Erythroblast (primary cell): ENCODE data around the gene SPO11.

Source experiments
- DNase-seq, 2 experiments: peaks; one replicate each; lab custom pipeline; 2025; lab: John Stamatoyannopoulos, UW
- GATA1 ChIP-seq: IDR thresholded peaks from 2 replicates; pipeline ENCODE4 v1.6.1; 2011; ENCODE audit warnings: low read depth, mild to moderate bottlenecking, control low read depth, low read length, moderate library complexity
- POLR2A ChIP-seq: IDR thresholded peaks from 2 replicates; pipeline ENCODE4 v1.6.1; 2011; ENCODE audit warnings: mild to moderate bottlenecking, low read length

SPO11 gene

DNA sequence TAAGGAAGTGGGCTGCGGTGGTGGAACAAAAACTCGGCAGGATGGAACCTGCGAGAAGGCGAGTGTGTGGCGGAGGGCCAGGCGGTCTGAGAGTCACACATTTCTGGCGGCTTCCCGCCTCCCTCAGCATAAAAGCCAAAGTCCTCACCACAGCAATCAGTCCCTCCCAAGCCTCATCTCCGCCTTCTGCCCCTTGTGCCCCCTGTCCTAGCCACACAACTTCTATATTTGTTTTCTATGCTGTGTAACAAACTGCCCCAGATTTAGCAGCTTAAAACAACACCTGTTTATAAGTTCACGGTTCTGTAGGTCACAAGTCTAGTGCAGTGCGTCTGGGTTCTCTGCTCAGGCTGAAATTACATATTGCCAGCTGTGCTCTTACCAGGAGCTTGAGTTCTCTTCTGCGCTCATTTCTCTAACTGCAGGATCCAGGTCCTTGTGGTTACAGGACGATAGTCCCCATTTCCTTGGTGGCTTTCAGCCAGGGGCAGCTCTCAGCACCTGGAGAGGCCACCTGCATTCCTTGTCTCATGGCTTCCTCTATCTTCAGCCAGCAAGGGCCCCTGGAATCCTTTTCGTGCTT, 11.7 kb upstream of the SPO11 start:
- TF ChIP-seq POLR2A (no peak), GATA1 (no peak)
- no peak for DNase-seq

DNA sequence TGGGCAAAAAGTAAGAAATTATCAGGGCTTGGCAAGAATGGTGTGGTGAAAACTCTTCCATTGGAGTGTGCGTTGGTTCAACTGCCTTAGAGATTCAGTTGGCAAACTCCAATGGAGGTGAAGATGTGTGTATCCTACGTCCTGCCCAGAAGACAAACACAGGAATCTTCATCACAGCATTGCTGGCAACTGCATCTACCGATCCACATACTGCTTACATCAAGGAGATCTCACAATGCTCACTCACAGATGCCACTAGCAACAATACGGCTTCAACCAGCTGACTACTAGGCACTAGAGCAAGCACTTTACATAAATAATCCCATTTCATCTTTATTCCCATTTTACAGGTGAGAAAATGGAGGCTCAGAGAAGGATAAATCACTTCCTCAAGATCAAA, 10.0 kb upstream of the SPO11 start:
- TF ChIP-seq GATA1 (no peak), POLR2A (no peak)
- DNase-seq, result no peak

DNA sequence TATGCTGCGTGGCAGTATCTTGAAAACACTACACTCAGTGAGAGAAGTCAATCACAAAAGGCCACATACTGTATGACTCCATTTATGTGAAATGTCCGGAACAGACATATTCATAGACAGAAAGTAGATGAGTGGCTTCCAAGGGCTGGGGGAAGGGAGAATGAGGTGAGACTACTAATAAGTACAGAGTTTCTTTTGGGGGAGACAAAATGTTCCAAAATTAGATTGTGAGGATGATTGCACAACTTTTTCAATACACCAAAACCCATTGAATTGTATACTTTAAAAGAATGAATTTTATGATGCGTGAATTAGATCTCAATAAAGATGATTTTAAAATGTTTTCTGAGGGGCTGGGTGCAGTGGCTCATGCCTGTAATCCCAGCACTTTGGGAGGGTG, 9.2 kb upstream of the SPO11 start:
- TF ChIP-seq GATA1, result no peak
- no peak for TF ChIP-seq POLR2A
- DNase-seq, result no peak

DNA sequence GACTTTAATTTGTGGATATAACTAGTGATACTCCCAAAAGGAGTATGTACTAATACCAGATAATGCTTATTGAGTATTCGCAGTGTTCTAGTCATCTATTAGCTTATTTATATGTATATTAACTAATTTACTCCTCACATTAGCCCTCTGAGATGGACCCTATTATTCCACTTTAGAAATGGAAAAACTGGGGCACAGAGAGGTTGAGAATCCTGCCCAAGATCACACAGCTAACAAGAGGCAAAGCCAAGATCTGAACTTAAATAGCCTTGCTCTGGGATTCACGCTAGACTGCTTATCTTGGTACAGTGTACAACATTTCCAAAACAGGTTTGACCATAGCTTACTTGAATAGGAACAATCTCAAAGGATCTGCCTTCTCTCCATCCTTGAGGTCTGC, 8.5 kb upstream of the SPO11 start:
- DNase-seq, result no peak
- no peak for TF ChIP-seq GATA1
- no peak for TF ChIP-seq POLR2A

DNA sequence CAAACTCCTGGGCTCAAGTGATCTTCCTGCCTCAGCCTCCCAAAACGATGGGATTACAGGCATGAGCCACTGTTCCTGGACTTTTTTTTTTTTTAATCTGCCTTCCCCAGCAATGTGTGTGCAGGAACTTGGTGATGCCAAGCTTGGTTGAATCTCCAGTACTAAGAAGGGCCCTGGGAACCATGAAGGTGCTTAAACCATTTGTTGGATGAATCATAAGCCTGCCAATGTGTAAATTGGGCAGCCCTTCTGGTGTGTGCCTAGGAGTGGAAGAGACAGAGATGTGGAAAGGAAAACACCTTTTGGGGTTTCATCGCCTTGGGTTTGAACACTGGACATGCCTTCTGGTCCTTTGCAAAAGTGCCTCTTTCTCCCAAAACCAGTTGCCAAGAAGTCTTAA, 7.1 kb upstream of the SPO11 start:
- TF ChIP-seq GATA1 (no peak), POLR2A (no peak)
- no peak for DNase-seq

DNA sequence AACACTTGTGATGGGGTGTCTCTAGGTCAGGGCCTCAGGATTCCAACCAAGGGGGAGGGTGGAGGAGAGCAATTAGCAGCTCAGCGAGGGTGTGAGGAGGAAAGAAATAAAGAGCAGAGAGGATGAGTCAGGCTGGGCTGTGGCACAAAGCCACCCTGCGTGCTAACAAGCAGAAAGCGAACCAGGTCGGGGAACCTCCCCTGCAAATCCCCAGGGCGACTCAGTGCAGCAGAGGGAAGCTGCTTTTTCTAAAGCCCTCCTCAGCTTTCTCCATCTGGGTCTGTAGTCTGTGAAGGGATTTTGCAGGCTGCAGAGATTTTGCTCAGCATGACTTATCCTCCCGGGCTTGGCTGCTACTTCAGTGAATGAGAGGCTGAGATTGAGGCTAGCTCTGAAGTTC, 6.6 kb upstream of the SPO11 start:
- no peak for TF ChIP-seq POLR2A
- TF ChIP-seq GATA1, result no peak

DNA sequence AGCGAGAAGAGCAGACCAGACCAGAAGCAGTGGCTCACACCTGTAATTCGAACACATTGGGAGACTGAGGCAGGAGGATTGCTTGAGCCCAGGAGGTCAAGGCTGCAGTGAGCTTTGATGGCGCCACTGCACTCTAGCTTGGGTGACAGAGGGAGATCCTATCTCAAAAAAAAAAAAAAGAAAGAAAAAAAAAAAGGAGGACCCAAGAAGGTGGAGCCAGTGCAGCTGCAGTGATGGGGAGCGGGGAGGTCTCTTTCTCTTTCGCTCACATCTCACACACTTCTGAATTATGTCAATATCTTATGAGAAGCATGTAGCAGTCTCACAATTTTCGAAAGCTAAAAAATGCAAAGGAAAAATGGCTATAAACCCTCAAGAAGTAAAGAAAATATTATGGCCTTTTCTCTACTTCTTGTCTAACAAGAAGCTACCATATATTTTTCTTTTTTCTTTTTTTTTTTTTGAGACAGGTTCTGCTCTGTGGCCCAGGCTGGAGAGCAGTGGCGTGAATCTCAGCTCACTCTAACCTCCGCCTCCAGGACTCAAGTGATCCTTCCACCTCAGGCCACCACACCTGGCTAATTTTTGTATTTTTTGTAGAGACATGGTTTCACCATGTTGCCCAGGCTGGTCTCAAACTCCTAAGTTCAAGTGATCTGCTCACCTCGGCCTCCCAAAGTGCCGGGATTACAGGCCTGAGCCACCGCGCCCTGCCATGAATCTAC, 3.8 kb upstream of the SPO11 start:
- TF ChIP-seq GATA1 (no peak), POLR2A (no peak)
- DNase-seq, result no peak

More for the DNA sequence above, 6.6 kb upstream of the SPO11 start:
- DNase-seq, result no peak

DNA sequence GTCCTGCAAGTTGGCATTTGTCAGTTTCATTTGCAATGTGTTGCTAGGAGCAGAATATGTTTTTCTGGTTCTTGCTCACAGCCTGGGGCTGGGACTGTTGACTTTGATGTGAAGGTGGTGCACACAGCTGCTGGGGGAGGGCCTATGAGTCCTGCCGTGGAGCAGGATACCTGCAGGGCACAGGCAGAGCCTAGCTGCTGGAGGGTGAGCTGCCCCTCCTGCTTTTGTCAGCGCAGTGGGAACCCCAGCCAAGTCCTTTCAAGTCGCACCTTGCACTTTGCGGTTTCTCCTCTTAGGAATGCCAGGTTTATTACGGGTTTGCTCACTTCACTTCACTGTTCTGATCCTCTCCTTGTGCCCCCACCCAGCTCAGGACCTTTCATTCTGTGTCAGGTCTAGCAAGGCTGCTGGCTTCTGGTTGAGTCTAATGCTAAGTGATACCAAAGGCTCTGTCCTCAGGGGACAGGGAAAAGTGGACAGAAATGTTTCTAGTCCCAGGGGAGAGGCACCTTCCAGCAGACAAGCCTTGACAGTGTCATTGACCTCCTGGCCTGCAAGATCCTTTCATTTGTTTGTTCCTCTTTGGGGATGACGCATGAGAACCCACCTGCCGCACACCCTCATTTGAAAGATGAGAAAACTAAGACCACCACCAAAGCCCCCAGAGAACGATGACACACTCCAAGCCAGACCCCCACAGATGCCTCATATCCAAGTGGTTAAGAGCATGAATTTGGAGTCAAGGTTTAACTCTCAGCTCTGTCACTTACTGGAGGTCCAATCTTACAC, 2.7 kb upstream of the SPO11 start:
- DNase-seq, result no peak
- TF ChIP-seq POLR2A (no peak), GATA1 (no peak)

DNA sequence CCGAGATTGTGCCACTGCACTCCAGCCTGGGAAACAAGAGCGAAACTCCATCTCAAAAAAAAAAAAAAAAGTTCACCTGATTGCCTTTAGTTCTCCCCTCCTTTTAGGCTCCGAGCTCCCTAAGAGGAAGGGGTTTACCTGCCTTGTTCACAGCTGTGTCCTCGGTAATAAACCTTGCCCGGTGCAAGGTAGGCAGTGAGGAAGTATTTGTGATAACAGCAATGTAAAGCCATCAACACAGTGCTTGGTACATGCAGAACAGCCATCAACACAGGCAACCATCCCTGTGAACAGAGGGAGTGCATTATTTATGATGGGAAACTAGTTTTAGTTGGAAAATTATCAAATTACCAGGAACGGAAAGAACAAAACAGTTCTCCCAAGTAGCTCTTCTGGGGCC, 1.8 kb upstream of the SPO11 start:
- DNase-seq, result no peak
- TF ChIP-seq GATA1 (no peak), POLR2A (no peak)

DNA sequence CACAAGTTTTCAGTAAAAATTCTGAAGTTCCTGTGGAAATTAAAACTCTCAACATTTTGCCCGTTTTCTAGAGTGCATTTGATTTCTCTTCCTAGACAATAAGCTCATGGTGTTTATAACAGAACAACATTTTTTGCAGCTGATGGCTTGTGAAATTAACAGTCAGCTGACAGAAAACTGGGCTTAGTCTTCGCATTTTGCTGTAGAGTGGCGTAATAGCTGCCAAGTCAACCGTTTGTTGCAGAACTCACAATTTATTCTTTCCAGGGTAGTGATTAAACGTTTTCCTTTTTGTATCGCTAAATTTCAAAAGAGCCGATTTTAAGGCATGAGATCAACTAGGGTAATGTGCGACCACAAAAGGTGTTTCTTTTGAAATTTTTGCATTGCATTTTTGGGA, 1.4 kb downstream of the SPO11 start:
- no peak for DNase-seq
- TF ChIP-seq GATA1 (no peak), POLR2A (no peak)

DNA sequence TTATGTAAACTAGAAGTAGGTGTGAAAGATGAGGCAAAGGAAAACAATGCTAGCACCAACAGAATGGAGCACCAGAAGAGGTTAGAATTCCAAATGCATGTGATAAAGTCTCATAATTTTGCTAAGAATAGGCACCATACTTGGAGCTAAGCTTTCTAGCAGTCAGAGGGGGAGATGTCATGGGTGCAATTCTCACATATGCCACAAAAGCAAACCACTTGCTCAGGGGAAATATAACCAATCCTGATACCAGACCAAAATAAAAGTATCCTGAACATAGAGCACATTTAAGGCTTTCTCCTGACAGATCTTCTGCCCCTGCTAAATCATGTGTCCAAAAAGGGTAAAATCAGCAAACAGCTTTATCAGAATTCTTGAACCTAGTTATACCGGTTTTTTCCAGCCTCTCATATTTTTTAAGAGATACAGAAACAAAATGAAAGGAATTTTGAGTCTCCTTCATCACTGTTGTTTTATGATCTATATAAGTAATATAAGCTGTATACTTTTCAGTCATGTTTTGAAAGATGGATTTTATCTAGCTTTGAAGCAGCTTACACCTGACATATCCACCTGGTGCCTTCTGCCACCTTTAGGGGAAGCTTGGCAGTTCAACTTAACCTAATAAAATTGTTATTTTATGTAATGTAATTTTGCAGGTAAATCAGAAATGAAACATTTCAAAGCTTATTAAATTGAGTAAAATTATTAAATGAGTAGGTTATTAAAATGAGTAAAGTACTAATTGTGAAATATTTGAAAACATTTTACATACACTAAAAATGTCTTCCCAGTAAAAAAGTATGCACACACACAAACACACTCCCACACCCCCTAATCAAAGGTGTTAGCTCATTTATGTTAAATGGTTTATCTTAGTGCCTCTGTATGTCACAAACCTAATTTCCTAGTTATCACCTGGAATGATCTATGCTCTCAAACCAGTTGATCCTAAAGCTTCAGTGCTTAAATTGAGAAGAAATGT, 2.8 kb downstream of the SPO11 start:
- TF ChIP-seq GATA1 (no peak), POLR2A (no peak)
- DNase-seq, result no peak

DNA sequence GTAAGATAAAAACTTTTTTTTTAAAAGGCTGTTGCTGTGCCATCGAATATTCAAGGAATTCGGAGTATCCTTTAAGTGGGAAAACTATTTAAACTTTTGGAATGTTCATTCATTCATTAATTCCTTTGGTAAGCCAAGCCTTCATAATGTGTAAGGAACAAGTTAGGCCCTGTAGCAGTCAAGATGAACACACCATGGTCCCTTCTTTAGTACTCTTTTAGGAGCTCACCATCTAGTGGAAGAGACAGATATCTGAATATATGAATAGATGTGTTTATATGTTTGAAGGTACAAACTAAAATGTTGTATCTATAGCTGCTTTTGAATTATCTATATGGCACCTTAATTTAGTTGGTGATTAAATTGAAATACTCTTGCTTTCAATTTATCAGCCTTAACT, 5.8 kb downstream of the SPO11 start:
- TF ChIP-seq POLR2A (no peak), GATA1 (no peak)
- DNase-seq, result no peak

DNA sequence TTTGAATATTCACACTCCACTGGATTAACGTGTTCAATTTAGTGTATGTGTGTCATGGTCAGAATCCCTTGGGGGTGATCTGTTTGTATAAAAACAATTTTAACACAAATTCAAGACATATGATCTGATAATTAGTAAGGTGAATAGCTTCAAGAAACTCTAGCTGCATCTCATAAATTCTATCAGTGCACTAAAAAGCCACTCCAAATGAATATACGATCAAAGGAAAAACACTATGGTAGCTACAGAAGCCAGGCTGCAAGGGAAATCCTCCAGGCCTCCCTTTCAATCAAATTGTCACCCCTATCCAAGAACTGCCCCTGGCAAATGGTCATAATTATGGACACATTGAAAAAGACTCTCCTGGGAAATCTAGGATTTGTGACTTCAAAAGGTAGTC, 12.1 kb downstream of the SPO11 start:
- TF ChIP-seq POLR2A (no peak), GATA1 (no peak)

More for the DNA sequence above, 12.1 kb downstream of the SPO11 start:
- DNase-seq, result no peak
